HG03442 (cell line): ENCODE results near the gene ATP10B.
"Not testable (repeated sequence)": the region's sequence is repeated elsewhere in the genome, so short reads cannot be mapped to it uniquely, and the experiment has no call there.

Source experiments
- ATAC-seq: cut with Tn5 transposase; IDR thresholded peaks from one replicate; pipeline ENCODE4 v1.9.1; 2021; ENCODE audit warnings: mild to moderate bottlenecking, moderate library complexity; ENCODE audit not compliant: unreplicated experiment

Gene ATP10B

GRCh38 chr5:160852049-160852448, at the start of gene ATP10B:
Gene ATP10B (minus strand): TSS chr5:160852211. CDS start chr5:160688074, 164,137 bp downstream.
- no peak for ATAC-seq

GRCh38 chr5:160901656-160902055, 49.6 kb upstream of the ATP10B start:
- no peak for ATAC-seq

GRCh38 chr5:160899735-160900134, 47.7 kb upstream of the ATP10B start:
- no peak for ATAC-seq

GRCh38 chr5:160893180-160893964, 41.4 kb upstream of the ATP10B start:
- ATAC-seq = not testable (repeated sequence)

GRCh38 chr5:160887780-160888179, 35.8 kb upstream of the ATP10B start:
- no peak for ATAC-seq

- ATAC-seq = not testable (repeated sequence)
Measured at GRCh38 chr5:160873560-160874200, 21.7 kb upstream of the ATP10B start.

- no peak for ATAC-seq
Measured at GRCh38 chr5:160869989-160870521, 18.0 kb upstream of the ATP10B start.

- no peak for ATAC-seq
Measured at GRCh38 chr5:160867976-160868375, 16.0 kb upstream of the ATP10B start.

GRCh38 chr5:160851451-160851850, 560 bp downstream of the ATP10B start:
- no peak for ATAC-seq

GRCh38 chr5:160850421-160850820, 1.6 kb downstream of the ATP10B start:
- no peak for ATAC-seq

- ATAC-seq = no peak
Measured at GRCh38 chr5:160847526-160848085, 4.4 kb downstream of the ATP10B start.

GRCh38 chr5:160846642-160847041, 5.4 kb downstream of the ATP10B start:
- no peak for ATAC-seq

- ATAC-seq = no peak
Measured at GRCh38 chr5:160844177-160844576, 7.8 kb downstream of the ATP10B start.

- peak; percentile 85 for ATAC-seq
Measured at GRCh38 chr5:160843240-160843639, 8.8 kb downstream of the ATP10B start.

GRCh38 chr5:160837749-160838593, 14.0 kb downstream of the ATP10B start:
- no peak for ATAC-seq

GRCh38 chr5:160837211-160837610, 14.8 kb downstream of the ATP10B start:
- ATAC-seq = no peak

GRCh38 chr5:160835818-160836528, 16.0 kb downstream of the ATP10B start:
- ATAC-seq = no peak

GRCh38 chr5:160835376-160835775, 16.6 kb downstream of the ATP10B start:
- ATAC-seq = no peak

GRCh38 chr5:160833806-160834205, 18.2 kb downstream of the ATP10B start:
- no peak for ATAC-seq

GRCh38 chr5:160831801-160832200, 20.2 kb downstream of the ATP10B start:
- no peak for ATAC-seq
